H54 (cell line): Measurements from ENCODE around the gene AICDA.
"Not testable (repeated sequence)": the region's sequence is repeated elsewhere in the genome, so short reads cannot be mapped to it uniquely, and the experiment has no call there.

Source experiments
- DNase-seq: peaks from one replicate; pipeline ENCODE4 v3.0.0; 2011; ENCODE audit warnings: low spot score, mixed read lengths; ENCODE audit not compliant: insufficient read length
- FAIRE-seq: peaks from 3 replicates; lab custom pipeline; 2011; peaks lifted over from hg19 to GRCh38; lab: Jason Lieb, UNC
- POLR2A ChIP-seq: IDR thresholded peaks from 2 replicates; pipeline ENCODE4 v1.6.1; 2011; ENCODE audit warnings: low read depth, mild to moderate bottlenecking, low read length

Gene AICDA

DNA sequence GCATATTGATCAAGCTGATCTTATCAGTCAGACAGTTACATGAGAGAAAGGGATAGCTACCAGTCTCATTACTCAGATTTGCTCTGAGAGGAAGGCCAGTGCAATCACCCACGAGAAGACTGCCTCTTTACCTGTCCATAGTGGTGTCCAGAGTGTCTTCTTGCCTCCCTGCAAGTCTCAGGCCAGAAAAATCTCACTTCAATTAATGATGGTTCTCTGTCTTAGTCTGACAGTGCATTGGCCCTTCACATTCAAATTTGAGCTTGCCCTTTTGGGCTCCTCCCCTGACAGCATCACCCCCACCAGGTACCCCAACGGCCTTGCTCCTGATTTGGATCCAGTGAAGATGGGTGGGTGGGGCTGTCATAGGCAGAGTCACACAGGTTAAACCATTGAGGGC lies at the start of gene AICDA:
Gene AICDA, minus strand, starts transcription at position 231 of the 400 bp plus-strand sequence. Its CDS starts 92 bp downstream, at position 139.
- FAIRE-seq (no peak), DNase-seq (no peak)
- TF ChIP-seq POLR2A, result no peak

- FAIRE-seq (no peak), DNase-seq (no peak)
- TF ChIP-seq POLR2A, result no peak
Observed at GRCh38 chr12:8661751-8662150, 49.1 kb upstream of the AICDA start.

GRCh38 chr12:8661016-8661415 lies 48.4 kb upstream of the AICDA start:
- FAIRE-seq (no peak), DNase-seq (no peak)
- TF ChIP-seq POLR2A, result no peak

- no peak for TF ChIP-seq POLR2A
- FAIRE-seq, result peak; percentile 6
- DNase-seq, result peak; percentile 14
Observed at GRCh38 chr12:8658346-8658745, 45.7 kb upstream of the AICDA start.

GRCh38 chr12:8655421-8655820 lies 42.8 kb upstream of the AICDA start:
- FAIRE-seq (no peak), DNase-seq (no peak)
- TF ChIP-seq POLR2A, result no peak

- FAIRE-seq, result no peak
- TF ChIP-seq POLR2A, result no peak
- DNase-seq, result no peak
Observed at GRCh38 chr12:8648576-8649205, 36.0 kb upstream of the AICDA start.

DNA sequence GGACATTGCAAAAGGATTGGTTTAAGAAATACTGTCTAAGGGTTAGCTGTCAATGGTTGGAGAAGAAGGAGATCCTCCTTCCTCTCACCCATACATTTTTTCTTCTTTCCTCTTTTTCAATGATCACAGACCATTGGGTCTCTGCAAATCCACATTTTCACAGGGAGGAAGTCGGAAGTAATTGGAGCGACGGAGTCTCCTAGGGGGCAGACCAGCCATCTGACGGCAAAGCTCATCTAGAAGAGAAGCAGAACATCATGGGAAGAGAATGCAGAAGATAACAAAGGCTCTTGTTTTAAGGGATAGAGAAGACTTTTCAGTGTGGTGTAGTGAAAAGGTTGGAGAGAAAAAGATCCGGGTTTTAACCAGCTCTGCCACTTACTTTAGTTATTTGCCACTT lies 35.3 kb upstream of the AICDA start:
- DNase-seq (no peak), FAIRE-seq (no peak)
- TF ChIP-seq POLR2A, result no peak

DNA sequence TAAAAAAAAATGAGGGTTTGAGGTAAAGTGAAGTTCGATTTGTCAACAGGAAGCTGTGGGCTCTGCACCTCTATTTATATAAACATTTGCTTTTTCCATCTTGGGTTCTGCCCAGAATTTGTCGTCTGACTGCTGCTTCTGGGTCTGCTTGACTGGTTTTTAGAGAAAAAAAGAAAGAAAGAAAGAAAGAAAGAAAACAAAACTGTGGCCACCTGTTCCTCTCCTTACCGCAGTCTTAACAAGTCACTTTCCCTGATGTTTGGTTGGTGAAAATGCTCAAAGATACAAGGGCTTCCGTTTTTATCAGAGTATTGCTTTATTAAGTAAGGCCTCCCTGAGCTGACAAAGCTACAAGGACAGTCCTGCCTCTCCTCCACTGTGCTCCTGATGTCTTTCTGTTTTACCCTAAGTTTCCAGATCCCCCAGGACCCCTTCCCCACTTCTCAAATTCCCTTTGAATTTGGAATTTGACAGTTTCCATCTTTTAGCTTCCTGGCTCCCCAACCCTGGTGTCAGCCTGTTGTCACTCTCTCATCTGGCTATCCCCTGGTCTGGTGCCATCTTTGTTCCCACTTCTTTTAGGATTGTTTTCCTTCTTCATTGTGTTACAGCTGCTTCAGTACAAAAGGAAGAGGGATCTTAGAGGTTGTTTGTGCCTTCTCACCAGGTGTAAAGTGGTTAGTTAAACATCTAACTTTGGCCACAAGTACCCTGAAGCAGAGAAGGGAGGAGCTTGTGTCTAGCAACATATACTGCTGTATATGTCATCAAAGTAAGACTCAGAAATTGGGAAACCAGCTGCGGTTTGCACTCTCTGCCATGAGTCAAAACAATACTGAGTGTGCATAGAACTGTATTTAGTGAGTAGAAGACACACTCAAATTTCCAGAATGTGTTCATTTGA lies 31.9 kb upstream of the AICDA start:
- no peak for TF ChIP-seq POLR2A
- no peak for FAIRE-seq
- no peak for DNase-seq

DNA sequence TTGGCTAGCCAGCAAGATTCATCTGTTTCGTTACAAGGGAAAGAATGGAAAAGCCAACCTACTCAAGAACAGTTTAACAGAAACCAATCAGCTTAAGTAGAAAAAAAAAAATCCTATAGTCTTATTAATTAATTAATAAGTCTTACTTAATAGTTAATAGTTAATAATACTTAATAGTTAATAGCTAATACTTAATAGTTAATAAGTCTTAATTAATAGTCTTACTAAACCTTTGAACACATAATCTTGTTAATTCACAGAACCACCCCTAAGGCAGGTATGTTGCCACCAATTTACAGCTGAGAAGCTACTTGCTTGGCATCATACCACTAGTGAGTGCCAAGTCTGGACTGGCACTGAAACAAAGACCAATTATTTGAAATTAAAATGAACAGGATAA lies 30.1 kb upstream of the AICDA start:
- FAIRE-seq (no peak), DNase-seq (no peak)
- no peak for TF ChIP-seq POLR2A

DNA sequence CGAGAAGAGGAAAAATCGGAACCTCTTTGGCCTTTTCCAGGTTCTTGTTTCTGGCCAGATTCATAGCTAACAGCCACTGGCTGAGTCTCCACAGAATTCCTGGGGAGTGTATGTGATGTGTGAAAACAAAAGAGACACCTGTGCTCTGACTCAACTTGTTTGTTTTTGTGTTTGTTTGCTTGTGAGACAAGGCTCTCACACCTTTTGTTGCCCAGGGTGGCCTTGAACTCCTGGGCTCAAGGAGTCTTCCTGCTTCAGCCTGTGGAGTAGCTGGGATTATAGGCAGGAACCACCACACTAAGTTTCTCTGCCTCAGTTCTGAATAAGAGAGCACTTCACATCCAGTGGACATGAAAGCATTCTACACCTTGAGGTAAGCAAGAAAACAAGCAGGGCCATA lies 27.3 kb upstream of the AICDA start:
- no peak for TF ChIP-seq POLR2A
- DNase-seq (no peak), FAIRE-seq (no peak)

- TF ChIP-seq POLR2A, result no peak
- no peak for DNase-seq
- no peak for FAIRE-seq
Observed at GRCh38 chr12:8638951-8639350, 26.3 kb upstream of the AICDA start.

DNA sequence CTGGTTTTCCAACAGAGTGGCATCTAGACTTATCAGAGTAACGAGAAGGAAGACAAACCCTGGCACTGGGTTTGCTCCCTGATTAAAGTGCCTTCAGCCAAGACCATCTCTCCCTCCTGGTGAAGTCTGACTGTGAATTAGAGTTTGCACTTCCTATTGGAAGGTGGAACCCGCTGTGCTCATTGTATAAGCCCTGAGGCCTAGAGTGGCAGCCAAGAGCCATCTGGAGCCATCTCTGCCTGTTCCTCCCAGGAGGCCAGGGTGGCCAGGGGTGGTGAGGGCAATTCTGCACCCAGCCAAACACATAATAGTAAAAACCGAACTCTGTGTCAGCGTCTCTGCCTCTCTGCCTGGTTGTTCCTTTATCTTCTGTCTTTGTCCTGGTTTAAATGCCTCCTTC lies 25.0 kb upstream of the AICDA start:
- no peak for TF ChIP-seq POLR2A
- DNase-seq, result no peak
- FAIRE-seq, result no peak

DNA sequence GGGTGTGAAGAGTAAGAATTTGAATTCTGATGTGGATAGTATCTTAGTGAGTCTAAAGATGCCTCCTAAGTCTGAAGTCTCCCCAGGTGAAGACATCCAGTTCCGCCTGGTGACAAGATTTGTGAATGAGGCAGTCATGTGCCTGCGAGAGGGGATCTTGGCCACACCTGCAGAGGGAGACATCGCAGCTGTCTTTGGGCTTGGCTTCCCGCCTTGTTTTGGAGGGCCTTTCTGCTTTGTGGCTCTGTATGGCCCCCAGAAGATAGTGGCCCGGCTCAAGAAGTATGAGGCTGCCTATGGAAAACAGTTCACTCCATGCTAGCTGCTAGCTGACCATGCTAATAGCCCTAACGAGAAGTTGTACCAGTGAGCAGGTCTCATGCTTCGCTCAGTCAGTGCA lies 24.6 kb upstream of the AICDA start:
- no peak for DNase-seq
- TF ChIP-seq POLR2A, result no peak
- FAIRE-seq, result no peak

DNA sequence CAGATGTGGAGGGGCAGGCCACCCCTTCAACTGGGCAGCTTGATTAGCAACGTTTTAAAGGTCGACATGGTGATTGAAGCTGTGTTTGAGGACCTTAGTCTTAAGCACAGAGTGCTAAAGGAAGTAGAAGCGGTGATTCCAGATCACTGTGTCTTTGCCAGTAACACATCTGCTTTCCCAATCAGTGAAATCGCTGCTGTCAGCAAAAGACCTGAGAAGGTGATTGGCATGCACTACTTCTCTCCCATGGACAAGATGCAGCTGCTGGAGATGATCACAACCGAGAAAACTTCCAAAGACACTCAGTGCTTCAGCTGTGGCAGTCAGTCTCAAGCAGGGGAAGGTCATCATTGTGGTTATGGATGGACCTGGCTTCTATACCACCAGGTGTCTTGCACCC lies 23.9 kb upstream of the AICDA start:
- TF ChIP-seq POLR2A, result no peak
- DNase-seq (no peak), FAIRE-seq (no peak)

- not testable (repeated sequence) for DNase-seq, FAIRE-seq
Observed at GRCh38 chr12:8636007-8636346, 23.3 kb upstream of the AICDA start.

DNA sequence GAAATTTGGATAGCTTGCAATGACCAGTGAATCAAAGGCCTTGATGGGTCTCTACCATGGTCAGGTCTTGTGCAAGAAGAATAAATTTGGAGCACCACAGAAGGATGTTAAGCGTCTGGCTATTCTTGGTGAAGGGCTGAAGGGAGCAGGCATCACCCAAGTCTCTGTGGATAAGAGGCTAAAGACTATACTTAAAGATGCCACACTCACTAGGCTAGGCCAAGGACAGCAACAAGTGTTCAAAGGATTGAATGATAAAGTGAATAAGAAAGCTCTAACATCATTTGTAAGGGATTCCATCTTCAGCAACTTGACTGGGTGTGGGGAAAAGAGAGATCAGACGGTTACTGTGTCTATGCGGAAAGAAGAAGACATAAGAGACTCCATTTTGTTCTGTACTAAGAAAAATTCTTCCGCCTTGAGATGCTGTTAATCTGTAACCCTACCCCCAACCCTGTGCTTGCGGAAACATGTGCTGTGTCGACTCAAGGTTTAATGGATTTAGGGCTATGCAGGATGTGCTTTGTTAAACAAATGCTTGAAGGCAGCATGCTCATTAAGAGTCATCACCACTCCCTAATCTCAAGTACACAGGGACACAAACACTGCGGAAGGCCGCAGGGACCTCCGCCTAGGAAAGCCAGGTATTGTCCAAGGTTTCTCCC lies 22.8 kb upstream of the AICDA start:
- not testable (repeated sequence) for FAIRE-seq, DNase-seq
